ENCODE measurements around the gene ALLC.

Gene ALLC

GRCh38 chr2:3683748-3684454 lies 25.9 kb downstream of the ALLC start:
- Histone ChIP-seq H3K9me3 (ENCODE audit: control insufficient read depth, low read length) (peaks cover 4% of the 10 kb centered on the region), H3K36me3 (ENCODE audit: control insufficient read depth, insufficient read depth, low read length, severe bottlenecking) (no peaks in the 10 kb centered on the region), H3K27me3 (replicated peaks; ENCODE audit: control insufficient read depth, insufficient read depth, low read length) (peaks cover 12% of the 10 kb centered on the region), H3K4me1 (ENCODE audit: control insufficient read depth, insufficient read depth, low read length) (no peaks in the 10 kb centered on the region), H3K4me3 (ENCODE audit: low read length) (no peak overlapping the region), H3K9ac (ENCODE audit: low read length) (no peak overlapping the region)
- no peak for DNase-seq (ENCODE audit: low read depth)

- no peak overlapping the region for H3K9ac ChIP-seq (ENCODE audit: low read length)
- H3K9me3 ChIP-seq (ENCODE audit: control insufficient read depth, low read length) = peaks cover 10% of the 10 kb centered on the region
- H3K36me3 ChIP-seq (ENCODE audit: control insufficient read depth, insufficient read depth, low read length, severe bottlenecking) = no peaks in the 10 kb centered on the region
- peaks cover 5% of the 10 kb centered on the region for H3K27me3 ChIP-seq (replicated peaks; ENCODE audit: control insufficient read depth, insufficient read depth, low read length)
- no peak overlapping the region for H3K4me3 ChIP-seq (ENCODE audit: low read length)
- DNase-seq (ENCODE audit: low read depth) = no peak
- H3K4me1 ChIP-seq (ENCODE audit: control insufficient read depth, insufficient read depth, low read length) = no peaks in the 10 kb centered on the region
Observed at GRCh38 chr2:3689998-3690748, 32.2 kb downstream of the ALLC start.

DNA sequence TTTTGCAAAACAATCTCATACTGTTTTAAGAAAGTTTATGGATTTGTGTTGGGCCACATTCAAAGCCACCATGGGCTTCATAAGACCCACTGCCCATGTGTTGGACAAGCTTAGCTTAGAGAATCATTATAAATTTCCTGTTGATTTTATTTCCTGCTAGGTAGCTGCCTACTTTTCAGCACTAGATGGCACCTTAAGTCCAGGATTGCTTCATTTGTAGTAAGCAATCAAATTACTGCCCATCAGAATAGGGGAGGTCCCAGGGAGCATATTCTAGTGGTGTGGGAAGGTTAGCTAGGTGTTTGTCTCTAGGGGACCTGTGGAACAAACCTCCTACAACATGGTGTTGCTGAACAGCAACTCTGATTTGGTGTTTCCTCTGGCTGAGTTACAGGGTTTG lies 34.4 kb downstream of the ALLC start:
- Histone ChIP-seq H3K4me3 (ENCODE audit: low read length) (no peak overlapping the region), H3K4me1 (ENCODE audit: control insufficient read depth, insufficient read depth, low read length) (no peaks in the 10 kb centered on the region), H3K27me3 (replicated peaks; ENCODE audit: control insufficient read depth, insufficient read depth, low read length) (peaks cover 9% of the 10 kb centered on the region), H3K36me3 (ENCODE audit: control insufficient read depth, insufficient read depth, low read length, severe bottlenecking) (no peaks in the 10 kb centered on the region), H3K9ac (ENCODE audit: low read length) (no peak overlapping the region), H3K9me3 (ENCODE audit: control insufficient read depth, low read length) (peaks cover 6% of the 10 kb centered on the region)
- DNase-seq (ENCODE audit: low read depth) = no peak

GRCh38 chr2:3696545-3696944 lies 38.5 kb downstream of the ALLC start:
- DNase-seq (ENCODE audit: low read depth) = no peak
- no peaks in the 10 kb centered on the region for H3K36me3 ChIP-seq (ENCODE audit: control insufficient read depth, insufficient read depth, low read length, severe bottlenecking)
- H3K27me3 ChIP-seq (replicated peaks; ENCODE audit: control insufficient read depth, insufficient read depth, low read length) = peaks cover 16% of the 10 kb centered on the region
- H3K4me1 ChIP-seq (ENCODE audit: control insufficient read depth, insufficient read depth, low read length) = no peaks in the 10 kb centered on the region
- H3K9me3 ChIP-seq (ENCODE audit: control insufficient read depth, low read length) = no peaks in the 10 kb centered on the region
- H3K4me3 ChIP-seq (ENCODE audit: low read length) = no peak overlapping the region
- H3K9ac ChIP-seq (ENCODE audit: low read length) = no peak overlapping the region

GRCh38 chr2:3701071-3701470 lies 43.1 kb downstream of the ALLC start:
- Histone ChIP-seq H3K9me3 (ENCODE audit: control insufficient read depth, low read length) (no peaks in the 10 kb centered on the region), H3K36me3 (ENCODE audit: control insufficient read depth, insufficient read depth, low read length, severe bottlenecking) (no peaks in the 10 kb centered on the region), H3K9ac (ENCODE audit: low read length) (no peak overlapping the region), H3K4me3 (ENCODE audit: low read length) (no peak overlapping the region), H3K27me3 (replicated peaks; ENCODE audit: control insufficient read depth, insufficient read depth, low read length) (peaks cover 33% of the 10 kb centered on the region), H3K4me1 (ENCODE audit: control insufficient read depth, insufficient read depth, low read length) (no peaks in the 10 kb centered on the region)
- DNase-seq (ENCODE audit: low read depth) = no peak

- no peak within 1 kb of the TSS for H3K4me3 ChIP-seq (ENCODE audit: low read length)
- peaks cover 40% of the 10 kb centered on the region for H3K27me3 ChIP-seq (replicated peaks; ENCODE audit: control insufficient read depth, insufficient read depth, low read length)
- no peaks in the 10 kb centered on the region for H3K4me1 ChIP-seq (ENCODE audit: control insufficient read depth, insufficient read depth, low read length)
- H3K36me3 ChIP-seq (ENCODE audit: control insufficient read depth, insufficient read depth, low read length, severe bottlenecking) = no peaks in the 10 kb centered on the region
- no peaks in the 10 kb centered on the region for H3K9me3 ChIP-seq (ENCODE audit: control insufficient read depth, low read length)
- no peak within 1 kb of the TSS for H3K9ac ChIP-seq (ENCODE audit: low read length)
- no peak for DNase-seq (ENCODE audit: low read depth)
Observed at GRCh38 chr2:3703236-3703756, 45.3 kb downstream of the ALLC start, which contains the start of gene DCDC2C. DCDC2C (plus strand) TSS chr2:3703575; CDS start chr2:3703752, 177 bp downstream.

DNA sequence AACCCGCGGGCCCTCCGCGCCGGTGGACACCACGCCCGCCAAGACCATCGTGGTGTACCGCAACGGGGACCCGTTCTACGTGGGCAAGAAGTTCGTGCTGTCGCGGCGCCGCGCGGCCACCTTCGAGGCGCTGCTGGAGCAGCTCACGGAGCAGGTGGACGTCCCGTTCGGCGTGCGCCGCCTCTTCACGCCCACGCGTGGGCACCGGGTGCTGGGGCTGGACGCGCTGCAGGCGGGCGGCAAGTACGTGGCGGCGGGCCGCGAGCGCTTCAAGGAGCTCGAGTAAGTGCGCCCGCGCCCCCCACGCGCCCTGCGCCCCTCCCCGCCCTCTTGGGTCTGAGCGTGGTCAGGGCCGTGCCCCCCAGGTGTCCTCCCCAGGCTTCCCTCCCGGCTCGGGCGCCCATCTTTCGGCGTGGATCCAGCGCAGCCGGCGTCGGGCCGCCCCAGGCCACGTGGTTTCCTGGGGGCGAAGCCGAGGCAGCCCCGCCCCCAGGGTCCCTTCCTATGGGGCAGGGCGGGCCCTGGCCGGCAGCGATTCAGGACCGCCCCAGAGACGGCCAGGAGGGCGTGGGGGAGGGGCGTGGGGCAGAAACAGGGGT lies 45.9 kb downstream of the ALLC start:
- no peaks in the 10 kb centered on the region for H3K36me3 ChIP-seq (ENCODE audit: control insufficient read depth, insufficient read depth, low read length, severe bottlenecking)
- H3K4me3 ChIP-seq (ENCODE audit: low read length) = no peak overlapping the region
- no peaks in the 10 kb centered on the region for H3K4me1 ChIP-seq (ENCODE audit: control insufficient read depth, insufficient read depth, low read length)
- H3K9me3 ChIP-seq (ENCODE audit: control insufficient read depth, low read length) = no peaks in the 10 kb centered on the region
- no peak overlapping the region for H3K9ac ChIP-seq (ENCODE audit: low read length)
- H3K27me3 ChIP-seq (replicated peaks; ENCODE audit: control insufficient read depth, insufficient read depth, low read length) = peaks cover 44% of the 10 kb centered on the region
- DNase-seq (ENCODE audit: low read depth) = no peak

DNA sequence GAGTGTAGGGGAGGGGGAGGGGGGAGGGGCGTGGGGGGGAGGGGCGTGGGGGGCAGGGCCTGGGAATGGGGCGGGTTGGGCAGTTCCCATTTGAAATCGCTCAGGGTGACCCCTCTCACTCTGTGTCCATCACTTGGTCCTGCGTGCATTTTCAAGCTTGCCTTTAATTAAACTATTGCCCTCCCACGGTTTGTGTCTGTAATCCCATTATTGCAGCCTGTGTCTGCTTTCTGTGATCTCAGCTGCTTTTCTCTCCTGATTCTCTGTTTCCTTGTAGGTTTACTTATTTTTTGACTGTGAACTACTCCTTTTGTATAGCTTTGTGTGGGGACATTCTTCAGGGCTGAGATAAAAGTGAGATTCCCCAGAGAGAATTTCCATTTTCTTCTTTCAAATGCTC lies 46.7 kb downstream of the ALLC start:
- Histone ChIP-seq H3K4me3 (ENCODE audit: low read length) (no peak overlapping the region), H3K36me3 (ENCODE audit: control insufficient read depth, insufficient read depth, low read length, severe bottlenecking) (no peaks in the 10 kb centered on the region), H3K9me3 (ENCODE audit: control insufficient read depth, low read length) (no peaks in the 10 kb centered on the region), H3K4me1 (ENCODE audit: control insufficient read depth, insufficient read depth, low read length) (no peaks in the 10 kb centered on the region), H3K27me3 (replicated peaks; ENCODE audit: control insufficient read depth, insufficient read depth, low read length) (peaks cover 44% of the 10 kb centered on the region), H3K9ac (ENCODE audit: low read length) (no peak overlapping the region)
- no peak for DNase-seq (ENCODE audit: low read depth)

- Histone ChIP-seq H3K9ac (ENCODE audit: low read length) (no peak overlapping the region), H3K4me1 (ENCODE audit: control insufficient read depth, insufficient read depth, low read length) (no peaks in the 10 kb centered on the region), H3K36me3 (ENCODE audit: control insufficient read depth, insufficient read depth, low read length, severe bottlenecking) (no peaks in the 10 kb centered on the region), H3K9me3 (ENCODE audit: control insufficient read depth, low read length) (no peaks in the 10 kb centered on the region), H3K4me3 (ENCODE audit: low read length) (no peak overlapping the region), H3K27me3 (replicated peaks; ENCODE audit: control insufficient read depth, insufficient read depth, low read length) (peaks cover 39% of the 10 kb centered on the region)
- DNase-seq (ENCODE audit: low read depth) = no peak
Observed at GRCh38 chr2:3705782-3706181, 47.8 kb downstream of the ALLC start.

DNA sequence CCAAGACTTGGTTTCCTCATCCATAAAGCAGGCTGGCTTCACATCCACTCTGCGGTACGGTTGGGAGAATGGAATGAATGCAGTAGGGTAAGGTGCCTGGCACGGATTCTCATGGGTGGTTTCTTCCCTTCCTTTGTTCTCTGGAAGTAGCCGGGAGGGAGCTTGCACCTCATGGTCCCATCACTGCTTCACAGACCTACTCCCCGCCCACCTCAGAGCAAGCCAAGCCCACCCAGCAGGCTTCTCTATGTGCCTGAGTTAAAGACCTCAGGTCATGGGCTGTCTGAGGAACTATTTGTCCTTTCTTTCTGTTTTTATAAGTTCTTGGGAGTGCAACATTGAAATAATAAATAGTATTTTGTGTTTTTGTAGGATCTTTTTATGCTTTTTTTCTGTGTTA lies 48.9 kb downstream of the ALLC start:
- Histone ChIP-seq H3K9me3 (ENCODE audit: control insufficient read depth, low read length) (no peaks in the 10 kb centered on the region), H3K9ac (ENCODE audit: low read length) (no peak overlapping the region), H3K4me3 (ENCODE audit: low read length) (no peak overlapping the region), H3K4me1 (ENCODE audit: control insufficient read depth, insufficient read depth, low read length) (no peaks in the 10 kb centered on the region), H3K36me3 (ENCODE audit: control insufficient read depth, insufficient read depth, low read length, severe bottlenecking) (no peaks in the 10 kb centered on the region), H3K27me3 (replicated peaks; ENCODE audit: control insufficient read depth, insufficient read depth, low read length) (peaks cover 34% of the 10 kb centered on the region)
- DNase-seq (ENCODE audit: low read depth) = no peak

GRCh38 chr2:3708576-3708975 lies 50.6 kb downstream of the ALLC start:
- H3K4me1 ChIP-seq (ENCODE audit: control insufficient read depth, insufficient read depth, low read length) = no peaks in the 10 kb centered on the region
- no peaks in the 10 kb centered on the region for H3K36me3 ChIP-seq (ENCODE audit: control insufficient read depth, insufficient read depth, low read length, severe bottlenecking)
- H3K4me3 ChIP-seq (ENCODE audit: low read length) = no peak overlapping the region
- H3K9ac ChIP-seq (ENCODE audit: low read length) = no peak overlapping the region
- no peaks in the 10 kb centered on the region for H3K9me3 ChIP-seq (ENCODE audit: control insufficient read depth, low read length)
- DNase-seq (ENCODE audit: low read depth) = no peak
- H3K27me3 ChIP-seq (replicated peaks; ENCODE audit: control insufficient read depth, insufficient read depth, low read length) = peaks cover 22% of the 10 kb centered on the region
